Esophagus muscularis mucosa (tissue), 4 donors: ENCODE measurements around the gene THUMPD3. TPM values are rescaled to one million over a fixed set of nuclear protein-coding genes. Genes with fewer than 3 reads are reported as not detected.

Experiments used
- DNase-seq: peaks from one replicate; pipeline ENCODE4 v3.0.0-alpha.2; 2017; ENCODE audit errors: extremely low spot score
- H3K27ac ChIP-seq, 4 donors: fragments of 200-600 bp; sonication (generic); replicated peaks in 1 of 4; 1 replicate in 3 of 4; 2 replicates in 1 of 4; pipeline ENCODE4 v1.5.1; 2016 to 2019; ENCODE audit warnings: mild to moderate bottlenecking in 1 of 4
- H3K27me3 ChIP-seq, 4 donors: fragments of 200-600 bp; sonication (generic); one replicate each; pipeline versions ENCODE4 v1.5.1 to v1.6.0; 2016 to 2019
- H3K36me3 ChIP-seq, 4 donors: fragments of 200-600 bp; sonication (generic); one replicate each; pipeline ENCODE4 v1.5.1; 2016 to 2019
- H3K4me1 ChIP-seq, 4 donors: fragments of 200-600 bp; sonication (generic); one replicate each; pipeline ENCODE4 v1.5.1; 2016 to 2019
- H3K4me3 ChIP-seq, 4 donors: fragments of 200-600 bp; sonication (generic); 1 replicate in 2 of 4; 2 replicates in 2 of 4; pipeline ENCODE4 v1.5.1; 2016 to 2019; ENCODE audit warnings: mild to moderate bottlenecking in 4 of 4, moderate library complexity in 1 of 4
- H3K9me3 ChIP-seq, 4 donors: fragments of 200-600 bp; sonication (generic); 1 replicate in 3 of 4; 2 replicates in 1 of 4; pipeline ENCODE4 v1.5.1; 2016 to 2019
- POLR2AphosphoS5 ChIP-seq, 2 donors: sonication (generic); formaldehyde crosslinking; IDR thresholded peaks; one replicate each; pipeline ENCODE4 v1.6.1; 2017; ENCODE audit warnings: antibody characterized with exemption in 2 of 2
- WGBS: methylation state at CpG from one replicate; pipeline ENCODE4 v1.1.5; 2018; 5-methylcytosine and 5-hydroxymethylcytosine counted together
- intact Hi-C: fragments of 100-400 bp; cut with DNase I; formaldehyde crosslinking; loops from one replicate; pipeline ENCODE4 v1.15.1; 2023
- total RNA-seq, 4 donors: library from RNA; depleted of rRNA; stranded (reverse); fragments of >200 nt; gene quantifications; one replicate each; pipeline versions ENCODE4 v1.1.0 to v1.2.1, GENCODE V29; 2016

The THUMPD3 gene
- total RNA-seq, 4 donors from 2014 or later = 23.8 to 37.4 (median 26.1) TPM

DNA sequence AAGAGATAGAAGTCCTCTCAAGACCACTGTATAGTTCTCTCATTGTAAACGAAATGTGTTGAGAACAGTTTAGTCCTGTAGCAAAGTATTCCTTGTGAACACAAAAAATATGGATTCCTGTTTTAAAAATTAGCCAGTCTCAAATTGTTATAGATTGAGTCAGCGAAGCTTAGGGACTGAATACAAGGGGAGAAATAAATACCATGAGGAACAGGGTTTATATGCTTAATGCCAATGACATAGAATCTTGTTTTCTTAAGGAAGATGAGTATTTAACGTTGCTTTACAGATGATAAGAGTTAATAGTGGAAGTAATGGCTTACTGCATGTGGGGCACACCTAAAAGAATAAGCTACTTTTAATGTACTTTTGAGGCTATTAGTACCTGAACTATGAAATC lies 72.5 kb downstream of the THUMPD3 start:
- H3K4me3 ChIP-seq = no peak overlapping the region
- WGBS = 84% methylated on average over 3 of the region's 3 CpGs
- H3K4me1 ChIP-seq = peaks cover 0 to 10% (median 2%) of the 10 kb centered on the region in 4 donors
- H3K9me3 ChIP-seq = no peaks in the 10 kb centered on the region
- TF ChIP-seq POLR2AphosphoS5 (IDR thresholded peaks at IDR 0.05) = no peak
- H3K27ac ChIP-seq = no peak overlapping the region
- DNase-seq = no peak
- H3K36me3 ChIP-seq = peaks cover 72 to 100% (median 87%) of the 10 kb centered on the region in 4 donors
- intact Hi-C loops = no loop called here
- no peaks in the 10 kb centered on the region for H3K27me3 ChIP-seq

Other genes with a start within 250 kb of the THUMPD3 start
- gene SRGAP3, start 113.4 kb upstream of the THUMPD3 start, total RNA-seq = 1 to 10 TPM; 2.4 to 8.6 (median 3.1) TPM
- gene SETD5, start 34.6 kb downstream of the THUMPD3 start, total RNA-seq = 10 to 100 TPM; 54.8 to 84.3 (median 78.1) TPM
- under 1 TPM in 3 of 4 donors, not detected in 1; 0.13 to 0.17 (median 0.17) TPM for gene LHFPL4, start 190.8 kb downstream of the THUMPD3 start, total RNA-seq